GM12865 (cell line): Measurements from ENCODE around the gene CA14.

Experiments
- DNase-seq: peaks from one replicate; pipeline ENCODE4 v3.0.0; 2010; ENCODE audit warnings: low read depth
- H3K4me3 ChIP-seq: 2 replicates; pipeline ENCODE4 v1.5.1; 2011; ENCODE audit warnings: mild to moderate bottlenecking, low read depth, low read length, control low read depth
- TF ChIP-seq, protein P1 (sequence below): IDR thresholded peaks from 2 replicates; pipeline ENCODE4 v1.5.1; 2011; ENCODE audit warnings: low read length, control low read depth, low read depth, inconsistent platforms; ENCODE audit not compliant: insufficient read depth; ENCODE audit errors: missing control alignments

The CA14 gene

GRCh38 chr1:150243003-150243402, 14.6 kb upstream of the CA14 start:
- no peak for DNase-seq
- TF ChIP-seq, protein P1, sequence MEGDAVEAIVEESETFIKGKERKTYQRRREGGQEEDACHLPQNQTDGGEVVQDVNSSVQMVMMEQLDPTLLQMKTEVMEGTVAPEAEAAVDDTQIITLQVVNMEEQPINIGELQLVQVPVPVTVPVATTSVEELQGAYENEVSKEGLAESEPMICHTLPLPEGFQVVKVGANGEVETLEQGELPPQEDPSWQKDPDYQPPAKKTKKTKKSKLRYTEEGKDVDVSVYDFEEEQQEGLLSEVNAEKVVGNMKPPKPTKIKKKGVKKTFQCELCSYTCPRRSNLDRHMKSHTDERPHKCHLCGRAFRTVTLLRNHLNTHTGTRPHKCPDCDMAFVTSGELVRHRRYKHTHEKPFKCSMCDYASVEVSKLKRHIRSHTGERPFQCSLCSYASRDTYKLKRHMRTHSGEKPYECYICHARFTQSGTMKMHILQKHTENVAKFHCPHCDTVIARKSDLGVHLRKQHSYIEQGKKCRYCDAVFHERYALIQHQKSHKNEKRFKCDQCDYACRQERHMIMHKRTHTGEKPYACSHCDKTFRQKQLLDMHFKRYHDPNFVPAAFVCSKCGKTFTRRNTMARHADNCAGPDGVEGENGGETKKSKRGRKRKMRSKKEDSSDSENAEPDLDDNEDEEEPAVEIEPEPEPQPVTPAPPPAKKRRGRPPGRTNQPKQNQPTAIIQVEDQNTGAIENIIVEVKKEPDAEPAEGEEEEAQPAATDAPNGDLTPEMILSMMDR, result no peak
- no peak overlapping the region for H3K4me3 ChIP-seq

- no peak for DNase-seq
- TF ChIP-seq, protein P1, result no peak
- H3K4me3 ChIP-seq, result no peak overlapping the region
Measured at GRCh38 chr1:150249936-150250335, 7.6 kb upstream of the CA14 start.

DNA sequence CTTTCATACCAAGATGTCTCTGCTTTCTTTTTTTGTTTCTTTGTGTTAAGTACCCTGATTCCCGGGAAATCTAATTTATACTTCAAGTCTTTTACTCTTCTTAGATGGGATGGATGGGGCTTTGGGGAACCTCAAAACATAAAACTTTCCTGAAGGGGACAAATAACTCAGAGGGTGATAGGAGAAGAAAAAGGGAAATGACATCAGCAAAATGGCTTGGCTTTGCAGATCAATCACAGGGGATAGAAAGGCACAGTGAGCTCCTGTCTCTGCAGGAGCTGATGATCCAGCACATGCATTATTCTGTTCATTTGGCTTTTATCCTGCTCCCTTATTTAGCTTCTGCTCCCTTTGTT, 1.4 kb upstream of the CA14 start:
- no peak overlapping the region for H3K4me3 ChIP-seq
- DNase-seq, result no peak
- TF ChIP-seq, protein P1, result no peak

DNA sequence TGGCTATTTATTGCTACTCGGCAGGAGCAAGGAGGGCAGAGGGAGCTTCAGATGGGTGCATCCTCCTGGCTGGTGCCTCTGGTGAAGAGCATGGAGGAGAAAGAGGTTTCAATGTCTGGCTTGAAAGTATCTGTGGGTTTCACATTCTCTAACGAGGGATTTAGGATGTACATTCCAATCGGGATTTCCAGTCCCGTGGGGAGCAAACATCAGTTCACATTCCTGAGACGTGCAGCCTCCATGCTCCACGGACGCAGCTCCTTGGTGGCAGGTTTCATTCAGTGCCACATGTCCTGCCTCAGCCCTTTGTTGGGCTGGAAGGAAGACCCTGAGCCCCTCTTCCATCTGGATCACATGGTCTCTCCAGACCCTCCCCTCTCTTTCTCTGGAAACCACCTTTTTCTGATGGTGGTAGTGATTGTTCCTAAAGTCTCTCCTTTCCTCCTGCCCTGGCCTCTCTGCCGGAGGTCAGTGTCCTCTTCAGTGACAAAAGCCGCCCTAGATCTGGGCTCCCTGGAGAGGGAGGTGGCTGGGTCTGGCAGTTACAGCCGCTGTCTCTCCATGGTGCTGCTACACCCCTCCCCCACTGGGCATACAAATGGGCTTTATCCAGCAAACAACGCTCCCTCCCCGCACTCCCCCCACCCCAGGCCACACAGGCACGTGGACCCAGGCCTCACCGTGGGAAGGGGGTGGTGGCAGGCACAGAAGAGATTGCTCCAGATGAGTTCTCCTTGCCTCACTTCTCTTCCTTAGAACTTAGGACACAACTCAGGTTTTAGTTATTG, 826 bp upstream of the CA14 start:
- H3K4me3 ChIP-seq, result no peak overlapping the region
- TF ChIP-seq, protein P1, result no peak
- DNase-seq, result no peak

DNA sequence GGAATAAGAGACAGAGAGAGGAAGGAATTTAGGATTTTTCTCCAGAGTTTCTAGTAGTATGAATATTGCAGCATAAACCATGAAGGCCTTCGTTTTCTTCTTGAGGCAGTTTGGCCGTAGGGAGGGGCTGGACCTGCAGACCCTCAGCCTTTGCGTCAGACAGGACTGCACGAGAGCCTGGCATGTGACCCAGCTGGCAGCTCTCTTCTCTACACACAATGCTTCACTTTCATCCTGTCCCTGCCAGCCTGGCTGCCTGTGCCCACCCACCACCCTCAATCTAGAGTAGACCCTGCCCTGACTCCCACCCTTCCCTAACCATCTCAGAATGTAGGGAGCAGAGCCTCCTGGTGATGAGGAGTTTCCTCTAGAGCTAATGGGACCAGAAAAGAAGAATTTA, 1.6 kb downstream of the CA14 start:
- TF ChIP-seq, protein P1, result no peak
- no peak for DNase-seq
- H3K4me3 ChIP-seq, result no peak overlapping the region

DNA sequence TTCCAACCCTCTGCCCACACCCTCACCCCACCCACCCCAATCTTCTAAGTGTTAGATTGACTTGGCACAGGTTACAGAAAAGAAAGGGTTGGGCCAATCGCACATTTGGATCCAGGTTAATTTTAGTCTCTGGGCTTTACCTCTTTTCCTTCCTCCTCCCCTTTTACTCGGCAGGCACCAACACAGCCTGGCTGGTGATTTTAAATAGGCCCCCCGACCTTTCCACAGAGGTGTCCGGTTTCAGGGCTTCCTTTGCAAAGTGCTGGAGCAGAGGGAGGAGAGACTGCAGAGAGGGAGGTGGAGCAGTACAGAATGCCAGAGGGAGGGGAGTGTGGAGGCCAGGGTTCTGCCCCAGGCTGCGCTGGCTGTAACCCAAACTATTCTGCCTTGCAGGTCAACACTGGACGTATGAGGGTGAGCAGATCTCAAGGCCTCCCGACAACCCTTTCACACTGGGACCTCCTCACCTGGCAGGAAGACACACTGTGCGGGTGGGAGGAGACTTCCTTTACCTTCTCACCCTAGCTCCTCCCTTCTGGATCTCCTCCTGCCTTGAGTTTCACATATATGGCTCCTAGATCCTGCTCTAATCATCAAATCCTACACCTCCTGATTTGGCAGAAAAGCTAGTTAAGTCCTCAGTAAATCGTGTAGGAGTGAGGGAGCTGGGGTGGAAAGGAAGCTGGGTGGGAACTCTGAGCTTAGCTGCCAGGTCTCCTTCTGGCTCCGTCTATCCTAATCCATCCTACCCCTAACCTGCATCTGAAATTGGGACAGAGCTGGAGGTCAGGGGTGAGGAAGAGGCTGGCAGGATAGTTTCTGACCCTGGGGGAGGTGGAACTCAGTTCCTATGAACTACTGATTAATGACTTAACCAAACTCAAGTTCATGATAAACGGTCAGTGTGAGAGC, 2.4 kb downstream of the CA14 start:
- H3K4me3 ChIP-seq, result no peak overlapping the region

More for the DNA sequence above, 2.4 kb downstream of the CA14 start:
- TF ChIP-seq, protein P1, result no peak
- no peak for DNase-seq
